Measurements from ENCODE around the gene DOCK7.

GRCh38 chr1:62433861-62434617 is 254.1 kb downstream of the DOCK7 start:
- TF ChIP-seq POLR2A (IDR thresholded peaks at IDR 0.05; ENCODE audit: low read length) (no peak), GATA1 (IDR thresholded peaks at IDR 0.05; ENCODE audit: low read depth, low read length) (no peak)

Measured in erythroblast (primary cell).